Epithelial cell of esophagus (primary cell): ENCODE data around the gene TBX4.

ENCODE experiments used
- DNase-seq: peaks from one replicate; pipeline ENCODE4 v3.0.0; 2010; ENCODE audit warnings: low read depth
- H3K4me3 ChIP-seq: 2 replicates; pipeline ENCODE4 v1.5.1; 2011; ENCODE audit warnings: mild to moderate bottlenecking, low read length, control low read depth
- TF ChIP-seq, protein P1 (sequence below): IDR thresholded peaks from 2 replicates; pipeline ENCODE4 v1.5.1; 2011; ENCODE audit warnings: low read depth, mild to moderate bottlenecking, low read length, control low read depth, inconsistent platforms; ENCODE audit not compliant: insufficient read depth; ENCODE audit errors: missing control alignments

TBX4 gene

DNA sequence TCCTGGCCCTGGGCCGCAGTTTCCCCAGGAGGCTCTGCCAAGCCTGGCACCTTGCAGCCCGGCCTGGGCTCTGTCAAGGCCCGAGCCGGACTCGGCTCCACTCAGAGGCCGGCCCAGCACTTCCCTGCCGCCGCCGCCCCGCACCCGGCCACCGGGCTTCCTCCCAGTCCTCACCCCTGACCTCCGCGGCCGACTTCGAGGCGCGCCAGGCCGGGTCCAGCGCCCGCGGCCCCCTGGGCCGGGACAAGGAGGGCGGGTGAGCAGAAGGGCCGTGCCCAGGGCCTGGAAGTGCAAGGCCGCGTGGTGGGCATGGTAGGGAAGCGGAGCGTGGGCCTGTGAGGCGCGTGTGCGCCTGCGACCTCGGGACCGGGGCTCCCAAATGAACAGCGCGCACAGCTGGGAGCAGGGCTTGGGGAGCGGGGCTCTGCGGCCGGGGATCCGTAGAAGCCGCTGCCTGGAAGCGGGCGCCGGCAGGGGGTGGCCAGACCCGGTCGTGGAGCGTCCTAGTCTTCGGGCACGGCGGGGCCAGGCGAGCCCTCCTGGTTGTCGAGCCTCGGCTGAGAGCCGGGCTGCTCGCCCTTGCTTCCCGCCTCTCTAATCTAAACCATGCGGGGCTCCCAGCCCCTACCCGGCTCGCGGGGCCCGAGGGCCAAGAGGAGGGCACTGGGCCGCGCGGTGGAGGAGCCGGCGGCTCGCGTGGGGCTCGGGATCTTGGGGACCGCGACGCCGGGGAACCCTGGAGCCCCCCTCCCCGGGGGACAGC is 503 bp upstream of the TBX4 start:
- DNase-seq: no peak
- TF ChIP-seq, protein P1, sequence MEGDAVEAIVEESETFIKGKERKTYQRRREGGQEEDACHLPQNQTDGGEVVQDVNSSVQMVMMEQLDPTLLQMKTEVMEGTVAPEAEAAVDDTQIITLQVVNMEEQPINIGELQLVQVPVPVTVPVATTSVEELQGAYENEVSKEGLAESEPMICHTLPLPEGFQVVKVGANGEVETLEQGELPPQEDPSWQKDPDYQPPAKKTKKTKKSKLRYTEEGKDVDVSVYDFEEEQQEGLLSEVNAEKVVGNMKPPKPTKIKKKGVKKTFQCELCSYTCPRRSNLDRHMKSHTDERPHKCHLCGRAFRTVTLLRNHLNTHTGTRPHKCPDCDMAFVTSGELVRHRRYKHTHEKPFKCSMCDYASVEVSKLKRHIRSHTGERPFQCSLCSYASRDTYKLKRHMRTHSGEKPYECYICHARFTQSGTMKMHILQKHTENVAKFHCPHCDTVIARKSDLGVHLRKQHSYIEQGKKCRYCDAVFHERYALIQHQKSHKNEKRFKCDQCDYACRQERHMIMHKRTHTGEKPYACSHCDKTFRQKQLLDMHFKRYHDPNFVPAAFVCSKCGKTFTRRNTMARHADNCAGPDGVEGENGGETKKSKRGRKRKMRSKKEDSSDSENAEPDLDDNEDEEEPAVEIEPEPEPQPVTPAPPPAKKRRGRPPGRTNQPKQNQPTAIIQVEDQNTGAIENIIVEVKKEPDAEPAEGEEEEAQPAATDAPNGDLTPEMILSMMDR: no peak
- H3K4me3 ChIP-seq: no peak overlapping the region

DNA sequence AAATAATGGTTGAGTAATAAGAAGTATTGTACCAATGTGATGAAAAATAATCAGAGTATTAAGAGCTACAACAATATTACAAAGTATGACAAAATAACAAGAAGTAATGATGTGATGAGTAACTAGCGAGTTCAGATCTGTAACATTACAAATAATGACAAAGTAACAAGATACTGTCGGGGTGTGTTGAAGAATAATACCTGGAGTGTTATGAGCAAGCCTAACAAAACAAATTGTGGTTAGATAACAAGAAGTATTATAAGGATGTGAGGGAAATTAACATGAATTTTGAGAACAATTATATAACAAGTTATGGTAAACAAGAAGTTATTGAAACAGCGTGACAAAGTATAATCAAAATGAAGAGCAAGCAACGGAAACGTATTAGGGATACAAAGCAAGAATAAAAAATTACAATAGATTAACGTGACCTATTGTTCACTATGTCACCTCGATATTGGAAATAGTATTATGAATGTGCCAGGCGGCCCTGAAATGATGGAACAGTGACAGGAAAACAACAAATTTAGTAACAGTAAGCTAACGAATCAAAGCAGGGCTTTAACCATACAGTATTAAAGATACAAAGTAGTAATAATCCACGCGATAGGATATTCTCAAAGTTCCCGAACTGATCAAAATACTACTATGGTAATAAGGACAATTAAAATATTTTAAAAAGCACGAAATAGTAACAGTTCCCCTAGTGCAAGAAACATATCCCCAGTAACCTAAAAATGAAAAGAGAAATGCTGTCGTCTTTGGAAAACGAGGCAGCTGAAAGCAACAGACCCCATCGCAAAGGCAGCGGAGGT is 1.6 kb downstream of the TBX4 start:
- DNase-seq: peak; percentile 46
- H3K4me3 ChIP-seq: no peak overlapping the region
- TF ChIP-seq, protein P1: no peak

DNA sequence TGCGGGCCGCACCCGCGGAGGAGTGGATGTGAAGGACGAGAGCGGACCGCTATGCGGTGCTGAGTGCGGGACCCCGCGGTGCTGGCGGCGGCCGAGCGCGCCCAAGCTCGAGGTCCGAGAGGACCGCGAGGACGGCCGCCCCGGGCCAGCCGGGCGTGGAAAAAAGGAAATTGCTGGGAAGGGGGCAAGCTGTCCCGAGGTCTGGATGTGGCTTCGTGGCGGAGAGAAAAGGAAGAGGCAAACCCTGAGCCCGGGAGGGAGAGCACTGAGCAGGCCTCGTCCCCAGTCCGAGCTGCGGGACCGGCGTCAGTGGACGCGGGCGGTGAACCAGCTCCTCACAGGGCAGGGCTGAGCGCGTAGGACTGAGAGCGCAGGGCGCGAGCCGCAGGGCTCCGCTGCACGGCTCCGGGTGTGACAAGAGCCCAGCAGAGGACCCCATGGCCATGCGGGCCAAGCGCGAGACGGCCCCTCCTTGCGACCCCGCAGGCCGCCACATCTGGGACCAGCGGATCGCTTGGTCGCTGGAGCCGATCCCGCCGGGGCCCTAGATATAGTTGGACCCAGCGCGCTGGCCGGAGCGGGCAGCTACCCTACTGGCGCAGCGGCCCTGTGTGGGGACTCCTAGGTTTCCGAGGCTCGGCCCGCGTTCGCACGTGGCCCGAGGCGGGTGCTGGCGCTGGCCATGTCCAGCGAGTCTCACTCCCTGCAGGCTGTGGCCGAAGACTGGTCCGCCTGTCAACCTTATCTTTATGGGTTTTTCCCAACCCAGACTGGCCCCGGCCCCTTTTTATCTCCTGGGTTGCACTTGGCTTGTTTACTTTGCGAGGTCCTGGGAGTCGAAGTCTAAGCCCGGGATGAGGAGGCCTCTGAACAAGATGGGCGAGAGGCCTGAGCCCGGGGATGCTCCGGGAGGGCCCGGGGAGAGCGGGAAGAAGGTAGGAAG is 2.4 kb downstream of the TBX4 start:
- TF ChIP-seq, protein P1: no peak
- no peak overlapping the region for H3K4me3 ChIP-seq
- DNase-seq: no peak

DNA sequence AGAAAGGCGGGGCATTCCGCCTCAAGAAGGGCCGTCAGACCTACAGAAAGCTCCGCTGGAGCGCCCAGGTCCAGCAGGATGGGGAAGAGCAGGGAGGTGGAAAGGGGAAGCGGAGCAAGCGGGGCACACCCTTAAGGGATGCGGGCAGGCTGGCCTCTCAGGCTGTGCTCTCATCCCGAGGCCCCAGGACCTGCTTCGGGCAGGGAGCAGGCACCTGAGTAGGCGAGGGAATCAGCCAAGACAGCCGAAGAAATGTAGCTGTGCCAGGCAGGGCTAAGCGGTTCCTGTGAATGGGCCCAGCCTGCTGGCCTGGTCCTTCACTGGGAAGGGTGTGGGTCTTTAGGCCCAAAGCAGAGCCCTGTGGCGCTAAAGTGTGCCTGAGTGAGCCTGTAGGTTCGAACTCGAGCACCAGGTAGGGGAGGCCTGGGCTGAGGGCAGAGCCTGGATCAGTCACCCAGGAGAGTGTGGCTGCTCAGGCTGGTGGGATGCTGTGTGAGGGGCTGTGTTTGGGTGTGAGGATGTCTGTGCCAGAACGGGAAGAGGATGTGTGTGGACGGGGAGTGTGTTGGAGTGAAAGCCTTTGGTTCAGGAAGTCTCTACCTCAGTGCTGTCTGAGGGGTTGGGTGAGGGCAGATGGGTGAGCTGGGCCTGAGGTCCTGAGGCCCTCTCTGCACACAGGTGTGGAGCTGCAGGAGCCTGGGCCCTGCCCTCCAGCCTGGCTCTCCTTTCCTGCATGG is 3.3 kb downstream of the TBX4 start:
- H3K4me3 ChIP-seq: no peak overlapping the region
- TF ChIP-seq, protein P1: no peak
- no peak for DNase-seq

DNA sequence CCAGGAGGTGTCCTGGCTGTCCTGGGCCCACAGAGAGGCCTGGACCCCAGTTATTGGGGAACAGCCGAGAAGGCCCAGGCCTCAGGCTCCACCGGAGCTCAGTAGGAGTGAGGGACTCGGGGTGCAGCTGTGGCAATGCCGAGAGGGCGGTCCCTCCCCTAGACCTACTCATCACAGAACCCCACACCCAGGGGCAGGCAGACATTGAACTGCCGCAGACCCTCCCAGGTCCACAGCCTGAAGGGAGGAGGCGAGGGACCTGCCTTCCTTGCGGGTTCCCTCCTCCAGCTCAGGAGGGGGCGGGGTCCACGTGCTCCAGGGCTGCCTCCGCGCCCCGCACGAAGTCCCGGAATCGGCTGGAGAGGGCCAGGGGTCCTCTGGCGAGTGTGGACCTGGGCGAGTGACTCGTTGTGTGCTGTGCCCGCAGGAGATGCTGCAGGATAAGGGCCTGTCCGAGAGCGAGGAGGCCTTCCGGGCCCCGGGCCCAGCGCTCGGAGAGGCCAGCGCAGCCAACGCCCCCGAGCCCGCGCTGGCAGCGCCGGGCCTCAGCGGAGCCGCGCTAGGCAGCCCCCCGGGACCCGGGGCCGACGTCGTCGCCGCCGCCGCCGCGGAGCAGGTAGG is 3.9 kb downstream of the TBX4 start:
- H3K4me3 ChIP-seq: no peak overlapping the region

More for the DNA sequence above, 3.9 kb downstream of the TBX4 start:
- no peak for DNase-seq
- TF ChIP-seq, protein P1: no peak
